Omental fat pad (tissue), 4 donors: Measurements from ENCODE around the gene CNTNAP2. TPM values are rescaled to one million over a fixed set of nuclear protein-coding genes. Genes with fewer than 3 reads are reported as not detected.

Experiments used
- ATAC-seq: fragments of 150-250 bp; one replicate; pipeline ENCODE4 v1.9.1; 2016; ENCODE audit warnings: mild to moderate bottlenecking, moderate library complexity; ENCODE audit not compliant: low FRiP score
- DNase-seq: peaks from one replicate; pipeline ENCODE4 v3.0.0-alpha.2; 2019; ENCODE audit warnings: low spot score
- total RNA-seq, 4 donors: library from RNA; depleted of rRNA; stranded (reverse); fragments of >200 nt; gene quantifications; one replicate each; pipeline ENCODE4 v1.1.0, GENCODE V29; 2016
- TF ChIP-seq, protein P1 (sequence below), 3 donors: fragments of 450-650 bp; IDR thresholded peaks; one replicate each; pipeline ENCODE4 v1.5.1; 2016 to 2017; ENCODE audit warnings: antibody characterized with exemption in 3 of 3, mild to moderate bottlenecking in 3 of 3, moderate library complexity in 2 of 3

Gene CNTNAP2
- total RNA-seq, 4 donors from 2014 or later, result 0.38 to 1.5 (median 1.1) TPM; not detected in 1

- ATAC-seq (no peak), DNase-seq (no peak)
- TF ChIP-seq, protein P1, sequence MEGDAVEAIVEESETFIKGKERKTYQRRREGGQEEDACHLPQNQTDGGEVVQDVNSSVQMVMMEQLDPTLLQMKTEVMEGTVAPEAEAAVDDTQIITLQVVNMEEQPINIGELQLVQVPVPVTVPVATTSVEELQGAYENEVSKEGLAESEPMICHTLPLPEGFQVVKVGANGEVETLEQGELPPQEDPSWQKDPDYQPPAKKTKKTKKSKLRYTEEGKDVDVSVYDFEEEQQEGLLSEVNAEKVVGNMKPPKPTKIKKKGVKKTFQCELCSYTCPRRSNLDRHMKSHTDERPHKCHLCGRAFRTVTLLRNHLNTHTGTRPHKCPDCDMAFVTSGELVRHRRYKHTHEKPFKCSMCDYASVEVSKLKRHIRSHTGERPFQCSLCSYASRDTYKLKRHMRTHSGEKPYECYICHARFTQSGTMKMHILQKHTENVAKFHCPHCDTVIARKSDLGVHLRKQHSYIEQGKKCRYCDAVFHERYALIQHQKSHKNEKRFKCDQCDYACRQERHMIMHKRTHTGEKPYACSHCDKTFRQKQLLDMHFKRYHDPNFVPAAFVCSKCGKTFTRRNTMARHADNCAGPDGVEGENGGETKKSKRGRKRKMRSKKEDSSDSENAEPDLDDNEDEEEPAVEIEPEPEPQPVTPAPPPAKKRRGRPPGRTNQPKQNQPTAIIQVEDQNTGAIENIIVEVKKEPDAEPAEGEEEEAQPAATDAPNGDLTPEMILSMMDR (IDR thresholded peaks at IDR 0.05), result no peak
Measured at GRCh38 chr7:147912946-147913638, 1796.5 kb downstream of the CNTNAP2 start.

DNA sequence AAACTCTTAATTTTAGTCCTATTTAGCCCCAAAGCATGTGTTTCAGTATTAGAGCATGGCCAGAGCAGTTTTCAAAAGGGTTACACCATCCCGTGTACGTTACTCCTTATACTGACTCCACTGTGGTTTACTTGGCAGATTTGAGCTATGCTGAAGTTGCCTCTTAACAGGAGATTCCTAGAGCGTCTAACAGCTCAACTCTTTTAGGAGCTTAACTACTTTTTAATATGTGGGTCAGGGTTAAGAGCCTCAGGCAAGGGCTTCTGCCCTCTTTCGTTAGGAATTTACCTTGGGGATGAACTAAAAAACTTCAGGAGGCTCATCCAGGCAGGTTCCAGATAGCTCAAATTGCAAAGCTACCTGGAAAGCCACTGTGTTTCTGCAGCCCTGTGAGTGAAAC lies 1799.2 kb downstream of the CNTNAP2 start:
- DNase-seq, result no peak
- no peak for ATAC-seq
- TF ChIP-seq, protein P1 (IDR thresholded peaks at IDR 0.05), result no peak

DNA sequence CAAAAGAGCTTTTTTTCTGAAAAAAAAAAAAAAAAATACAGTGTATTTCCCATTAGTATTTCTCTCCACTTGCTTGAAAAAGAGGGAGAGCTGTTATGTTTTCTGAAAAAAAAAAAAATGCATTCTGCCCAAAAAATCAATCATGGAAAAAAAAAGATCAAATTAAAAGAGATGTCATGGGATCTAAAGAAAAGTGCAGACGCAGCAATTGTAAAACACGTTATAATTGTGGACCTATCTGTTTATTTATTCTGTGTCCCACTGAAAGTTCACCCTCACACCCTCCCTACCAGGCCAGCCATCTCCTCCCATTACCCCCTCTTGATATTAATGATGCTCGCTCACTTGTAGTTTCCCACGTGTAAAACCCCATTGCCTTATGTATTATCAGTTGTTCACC lies 1800.0 kb downstream of the CNTNAP2 start:
- TF ChIP-seq, protein P1 (IDR thresholded peaks at IDR 0.05), result no peak
- ATAC-seq, result no peak
- no peak for DNase-seq

DNA sequence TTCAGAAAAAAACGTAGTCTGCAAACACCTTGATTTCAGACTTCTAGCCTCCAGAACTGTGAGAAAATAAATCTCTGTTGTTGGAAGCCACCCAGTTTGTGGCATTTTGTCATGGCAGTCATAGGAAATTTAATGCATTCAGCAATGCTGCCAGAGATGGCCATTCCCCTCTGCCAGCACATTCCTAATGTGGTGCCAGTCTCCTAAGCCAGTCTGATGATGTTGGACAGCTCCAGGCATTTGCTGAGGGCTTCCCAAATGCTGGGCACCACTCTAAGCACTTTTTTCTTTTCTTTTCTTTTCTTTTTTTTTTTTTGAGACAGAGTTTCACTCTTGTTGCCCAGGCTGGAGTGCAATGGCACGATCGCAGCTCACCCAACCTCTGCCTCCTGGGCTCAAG lies 1807.2 kb downstream of the CNTNAP2 start:
- TF ChIP-seq, protein P1 (IDR thresholded peaks at IDR 0.05), result no peak
- no peak for ATAC-seq

GRCh38 chr7:147937428-147937827 lies 1820.8 kb downstream of the CNTNAP2 start:
- TF ChIP-seq, protein P1 (IDR thresholded peaks at IDR 0.05), result no peak
- ATAC-seq (no peak), DNase-seq (no peak)

More for the DNA sequence above, 1807.2 kb downstream of the CNTNAP2 start:
- DNase-seq, result no peak

DNA sequence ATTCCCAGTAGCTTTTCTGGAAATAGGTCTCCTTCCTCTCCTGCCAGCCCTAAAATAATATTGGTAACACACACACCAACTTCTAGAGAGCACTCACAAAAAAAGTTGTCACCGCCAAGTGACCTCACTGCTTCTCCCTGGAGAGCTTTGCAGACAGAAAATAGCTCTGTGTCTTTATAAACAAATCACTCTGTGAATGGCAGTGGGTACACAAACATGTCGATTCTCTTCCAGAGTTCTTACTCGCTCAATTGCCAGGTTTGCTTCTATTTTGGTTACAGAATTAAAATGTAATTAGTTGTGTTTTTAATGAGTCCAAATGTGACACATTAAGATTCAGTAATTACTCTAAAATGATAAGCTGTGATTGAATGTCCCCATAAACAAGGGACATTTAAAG lies 1824.8 kb downstream of the CNTNAP2 start:
- DNase-seq (no peak), ATAC-seq (no peak)
- TF ChIP-seq, protein P1 (IDR thresholded peaks at IDR 0.05), result no peak

GRCh38 chr7:147944321-147944720 lies 1827.7 kb downstream of the CNTNAP2 start:
- ATAC-seq (no peak), DNase-seq (no peak)
- TF ChIP-seq, protein P1 (IDR thresholded peaks at IDR 0.05), result no peak
